CD4-positive, alpha-beta T cell treated with Interleukin-2 at 100 ng/mL for 4 hours (primary cell): ENCODE results near the gene GFPT2.

Experiments used
- DNase-seq: peaks from one replicate; pipeline ENCODE4 v3.0.0-alpha.2; 2020; ENCODE audit warnings: low spot score

GFPT2 gene

DNA sequence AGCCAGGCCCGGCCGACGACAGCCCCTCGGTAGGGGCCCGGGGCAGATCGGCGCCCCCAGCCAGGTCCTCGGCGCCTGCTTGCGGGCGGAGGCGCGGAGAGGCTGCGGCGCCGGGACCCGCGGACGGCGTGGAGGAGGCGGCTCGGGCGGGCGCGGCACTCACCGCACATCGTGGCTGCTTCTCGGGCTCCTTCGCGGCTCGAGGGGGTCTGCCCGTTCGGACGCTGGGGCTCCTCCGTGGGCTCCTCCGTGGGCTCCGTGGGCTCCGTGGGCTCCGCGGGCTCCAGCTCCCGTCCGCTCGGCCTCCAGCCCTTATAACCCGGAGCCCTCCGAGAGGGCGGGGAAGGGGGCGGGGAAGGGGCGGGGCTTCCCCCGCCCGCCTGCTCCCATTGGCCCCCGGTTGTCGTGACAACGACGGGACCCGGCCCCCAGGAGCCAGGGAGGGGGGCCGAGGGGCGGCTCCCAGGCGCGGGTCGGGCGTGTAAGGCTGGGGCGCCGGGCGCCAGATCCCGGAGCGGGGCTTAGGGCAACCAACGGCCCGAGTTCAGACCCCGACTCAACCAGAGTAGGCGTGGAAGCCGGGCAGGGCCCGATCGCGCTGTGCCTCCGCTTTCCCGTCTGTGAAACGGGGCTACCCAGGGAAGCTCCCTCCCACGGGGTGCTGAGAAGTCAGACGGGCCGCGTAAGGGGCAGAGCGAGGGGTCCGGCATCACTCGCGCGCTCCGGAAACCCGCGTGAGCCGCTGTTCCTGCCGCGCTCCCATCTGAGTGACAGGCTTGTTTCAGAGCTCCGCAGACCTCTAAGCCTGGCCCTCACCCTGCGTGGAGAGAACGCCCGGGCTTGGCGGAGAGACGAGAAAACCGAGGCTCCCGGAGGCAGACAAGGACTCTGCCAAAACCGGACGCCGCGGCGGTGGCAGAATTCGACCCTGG is at the start of gene GFPT2:
Gene GFPT2 (minus strand): TSS at position 289 of the 932 bp plus-strand sequence. CDS start 119 bp downstream, at position 170.
- DNase-seq = peak; percentile 79

DNA sequence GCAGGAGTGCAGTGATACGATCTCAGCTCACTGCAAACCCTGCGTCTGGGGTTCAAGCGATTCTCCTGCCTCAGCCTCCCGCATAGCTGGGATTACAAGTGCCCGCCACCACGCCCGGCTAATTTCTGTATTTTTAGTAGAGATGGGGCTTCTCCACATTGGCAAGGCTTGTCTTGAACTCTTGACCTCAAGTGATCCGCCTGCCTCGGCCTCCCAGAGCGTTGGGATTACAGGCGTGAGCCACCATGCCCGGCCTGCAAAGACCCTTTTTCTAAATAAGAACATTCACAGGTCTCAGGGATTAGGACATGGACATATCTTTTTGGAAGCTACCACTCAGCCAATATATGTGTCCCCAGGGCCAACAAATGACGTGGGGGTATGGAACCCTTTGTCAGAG is 49.6 kb upstream of the GFPT2 start:
- no peak for DNase-seq

DNA sequence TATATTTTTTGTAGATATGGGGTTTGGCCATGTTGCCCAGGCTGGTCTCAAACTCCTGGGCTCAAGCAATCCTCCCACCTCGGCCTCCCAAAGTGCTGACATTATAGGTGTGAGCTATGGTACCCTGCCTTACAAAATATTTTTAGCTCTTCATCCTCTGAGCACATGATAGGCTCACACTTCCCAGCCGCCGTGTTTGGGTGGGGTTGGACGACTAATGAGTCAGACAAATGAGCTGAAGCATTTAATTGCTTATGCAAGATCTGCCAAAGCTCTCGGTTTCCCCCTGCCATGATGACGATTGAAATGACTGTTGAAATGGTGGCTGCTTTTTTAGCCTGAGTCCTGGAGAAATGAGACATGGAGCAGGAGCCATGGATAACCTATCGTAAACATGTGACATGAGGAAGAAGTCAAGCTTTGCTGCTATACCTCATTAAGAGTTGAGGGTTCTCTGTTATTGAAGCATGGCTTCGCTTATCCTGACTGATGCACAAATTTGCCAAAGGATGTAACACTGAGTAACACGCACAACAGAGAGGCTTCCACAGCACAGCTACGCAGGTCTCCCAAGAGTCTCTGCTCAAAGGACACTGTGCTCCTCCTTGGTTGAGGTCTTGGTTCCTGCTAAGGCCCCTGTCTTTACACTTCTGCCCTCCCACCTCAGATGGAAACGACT is 48.2 kb upstream of the GFPT2 start:
- no peak for DNase-seq

DNA sequence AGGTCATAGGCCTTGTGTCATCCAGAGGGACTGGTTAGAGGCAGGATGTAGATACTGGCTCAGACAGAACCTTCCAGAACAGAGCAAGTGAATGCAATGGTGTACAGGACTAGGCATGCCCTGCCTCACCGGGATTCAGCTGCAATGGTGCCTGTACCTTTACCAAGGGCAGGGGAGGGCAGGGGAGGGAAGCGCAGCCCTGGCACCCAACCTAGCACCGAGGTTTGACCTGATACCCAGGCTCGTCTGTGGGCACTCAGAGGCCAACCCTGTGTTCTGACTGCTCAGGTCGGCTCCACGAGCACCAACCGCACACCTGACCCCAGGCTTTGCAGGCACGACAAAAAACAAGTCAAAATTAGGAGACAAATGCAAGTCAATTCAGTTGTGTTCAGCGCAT is 47.3 kb upstream of the GFPT2 start:
- DNase-seq = no peak

DNA sequence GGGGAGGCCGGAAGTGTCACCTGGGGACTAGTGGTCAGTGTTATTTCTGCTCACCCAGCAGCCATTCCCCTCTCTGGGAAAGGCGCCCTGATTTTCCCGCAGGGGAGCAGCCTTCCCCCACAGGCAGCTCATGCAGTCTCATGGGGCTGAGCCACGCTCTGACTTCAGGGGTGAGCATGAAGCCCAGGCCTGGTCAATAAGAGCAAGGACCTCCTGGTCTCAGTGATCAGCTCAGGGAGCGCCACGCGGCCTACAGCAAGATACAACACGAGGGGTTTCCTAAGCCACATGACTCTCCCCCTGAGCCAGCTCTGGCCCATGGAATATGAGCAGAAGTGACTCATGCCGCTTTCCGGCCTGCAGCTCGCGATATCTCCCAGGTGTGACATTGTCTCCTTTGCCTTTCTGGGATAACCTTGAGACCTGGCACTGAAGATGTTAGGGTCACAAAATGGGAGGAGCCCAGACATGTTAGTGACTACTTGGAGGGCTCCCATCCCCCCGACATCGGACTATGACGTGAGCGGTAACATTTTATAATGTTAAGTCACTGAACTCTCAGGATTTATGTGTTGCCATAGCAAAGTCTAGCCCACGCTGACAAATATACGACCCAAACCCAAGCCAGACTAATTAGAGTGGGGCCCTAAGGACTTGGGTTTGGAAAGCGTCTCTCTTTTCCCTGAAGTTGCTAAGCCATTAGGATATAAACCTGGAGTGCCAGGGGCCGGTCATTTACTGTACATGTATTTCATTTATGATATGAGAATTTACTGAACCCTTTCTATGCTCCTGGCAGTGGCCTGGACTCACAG is 46.5 kb upstream of the GFPT2 start:
- DNase-seq = no peak

DNA sequence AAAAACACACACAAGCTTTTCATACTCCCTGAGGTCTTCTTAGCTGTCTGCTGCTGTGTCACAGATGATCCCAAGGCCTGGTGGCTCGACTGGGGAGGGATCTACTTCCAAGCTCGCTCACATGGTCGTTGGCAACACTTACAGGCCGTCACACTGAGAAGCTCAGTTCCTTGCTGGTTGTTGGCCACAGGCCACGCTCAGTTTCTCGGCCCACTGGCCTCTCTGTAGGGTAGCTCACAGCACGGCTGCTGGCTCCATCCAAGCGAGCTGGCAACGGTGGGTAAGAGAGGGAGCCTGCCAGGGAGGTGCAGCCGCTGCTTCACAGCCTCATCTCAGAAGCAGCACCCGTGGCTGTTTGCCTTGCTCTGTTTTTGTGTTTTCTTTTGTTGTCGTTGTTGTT is 43.8 kb upstream of the GFPT2 start:
- no peak for DNase-seq

DNA sequence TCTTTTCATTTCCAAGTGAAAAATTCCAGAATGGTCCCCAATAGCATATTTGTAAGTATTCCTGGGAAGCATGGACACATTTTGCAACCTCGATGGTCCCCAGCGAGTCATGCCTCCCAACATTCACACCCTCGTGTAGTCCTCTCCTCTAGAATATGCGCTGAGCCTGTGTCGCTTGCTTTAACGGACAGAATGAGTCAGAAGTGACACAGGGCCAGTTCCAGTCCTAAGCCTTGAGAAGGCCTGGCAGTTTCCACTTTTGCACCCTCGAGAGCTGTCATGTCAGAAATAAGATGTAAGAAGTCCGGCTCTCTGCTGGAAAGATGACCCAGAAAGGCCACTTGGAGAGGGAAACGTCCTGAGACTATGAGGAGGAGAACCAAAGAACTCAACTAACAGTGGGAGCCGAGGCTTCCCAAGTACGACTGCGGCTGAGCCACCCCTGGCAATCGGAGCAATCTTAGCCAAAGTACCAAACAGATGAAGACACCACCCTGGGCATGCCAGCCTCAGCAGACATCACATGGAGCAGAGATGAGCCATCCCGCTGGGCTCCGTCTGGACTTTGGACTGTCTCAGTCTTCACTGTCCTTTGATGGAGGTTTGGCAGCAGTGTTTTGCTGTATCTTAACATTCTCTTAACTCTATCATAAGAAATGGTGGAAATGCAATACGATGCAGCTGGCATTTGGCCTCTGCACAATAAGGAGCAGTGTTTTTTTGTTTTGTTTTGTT is 42.6 kb upstream of the GFPT2 start:
- no peak for DNase-seq

DNA sequence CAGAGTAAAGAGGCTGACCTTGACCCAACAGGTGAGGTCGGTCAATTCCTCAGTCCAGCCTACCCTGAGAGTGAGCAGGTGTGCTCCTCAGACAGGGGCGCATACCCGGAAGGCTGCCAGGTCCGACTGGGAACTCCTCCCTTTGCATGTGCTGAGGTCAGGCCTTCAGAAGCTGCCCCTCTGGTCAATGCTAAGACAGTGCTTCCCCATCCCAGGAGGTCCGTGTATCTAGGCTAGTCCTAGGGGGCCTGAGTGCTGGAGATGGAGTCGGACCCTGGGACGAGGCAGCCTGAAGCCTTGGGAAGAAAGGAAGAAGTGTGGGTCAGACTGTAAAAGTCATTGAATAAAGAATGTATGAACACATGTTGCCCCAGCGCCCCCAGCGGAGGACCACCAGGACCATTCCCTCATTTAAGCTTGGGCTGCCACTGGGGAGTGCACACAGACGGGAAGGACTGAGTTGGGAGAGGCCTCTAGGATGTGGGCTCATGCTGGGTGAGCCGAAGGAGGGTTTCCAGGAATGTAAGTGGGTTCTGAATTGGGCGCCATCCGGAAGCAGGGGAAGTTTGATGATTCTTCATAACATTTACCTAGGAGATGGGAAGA is 41.0 kb upstream of the GFPT2 start:
- no peak for DNase-seq

DNA sequence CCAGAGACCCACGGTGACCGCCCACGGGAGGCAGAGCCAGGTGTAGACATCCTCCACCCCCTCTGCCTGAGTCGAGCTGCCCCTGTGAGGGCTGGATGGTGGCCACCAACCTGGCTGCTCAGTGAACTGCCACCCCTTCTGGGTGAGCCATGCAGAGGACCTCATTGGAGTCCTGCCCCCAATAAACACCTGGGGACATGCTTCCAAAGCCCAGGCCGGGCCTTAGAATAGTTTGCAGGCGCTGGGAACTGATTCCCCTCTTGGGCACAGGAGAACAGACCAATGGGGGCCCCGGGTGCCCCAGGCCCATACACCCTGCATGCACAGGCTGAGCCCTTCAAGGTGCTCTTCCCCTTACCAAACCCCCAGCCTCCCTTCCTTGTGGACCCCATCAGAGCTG is 38.1 kb upstream of the GFPT2 start:
- no peak for DNase-seq

DNA sequence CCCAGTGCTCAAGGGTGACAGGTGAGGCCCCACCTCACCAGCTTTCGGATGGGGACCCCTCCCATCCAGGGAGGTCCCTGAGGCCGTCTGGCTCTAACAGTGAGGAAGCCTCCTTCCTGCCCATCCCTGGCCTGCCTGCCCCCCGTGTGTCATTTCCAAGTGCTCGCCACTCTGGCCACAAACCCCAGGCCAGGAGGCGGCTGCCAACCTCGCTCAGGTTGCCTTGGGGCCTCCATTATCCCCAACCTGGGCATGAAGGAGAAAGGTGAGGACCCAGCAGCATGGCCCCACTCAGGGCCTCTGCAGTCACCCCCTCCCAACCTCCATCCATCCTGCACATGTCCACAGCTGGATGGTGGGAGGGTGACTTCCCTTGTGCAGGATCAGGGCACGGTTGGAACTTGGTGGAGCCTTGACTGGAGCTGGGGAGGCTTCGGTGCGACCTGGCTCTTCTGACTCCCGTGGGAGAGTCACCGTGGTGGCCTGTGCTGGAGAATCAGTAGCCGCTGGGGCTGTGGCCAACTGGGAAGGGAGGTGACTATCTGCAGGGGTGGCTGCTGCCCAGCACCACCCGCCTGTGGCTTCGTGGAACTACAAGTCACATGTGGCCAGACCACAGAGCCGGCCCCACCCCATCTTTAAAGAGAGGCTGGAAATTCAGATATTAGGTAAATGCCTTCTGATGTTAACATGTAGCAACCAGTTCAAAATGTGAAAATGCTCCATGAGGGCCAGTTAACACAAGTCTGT is 37.5 kb upstream of the GFPT2 start:
- DNase-seq = no peak

DNA sequence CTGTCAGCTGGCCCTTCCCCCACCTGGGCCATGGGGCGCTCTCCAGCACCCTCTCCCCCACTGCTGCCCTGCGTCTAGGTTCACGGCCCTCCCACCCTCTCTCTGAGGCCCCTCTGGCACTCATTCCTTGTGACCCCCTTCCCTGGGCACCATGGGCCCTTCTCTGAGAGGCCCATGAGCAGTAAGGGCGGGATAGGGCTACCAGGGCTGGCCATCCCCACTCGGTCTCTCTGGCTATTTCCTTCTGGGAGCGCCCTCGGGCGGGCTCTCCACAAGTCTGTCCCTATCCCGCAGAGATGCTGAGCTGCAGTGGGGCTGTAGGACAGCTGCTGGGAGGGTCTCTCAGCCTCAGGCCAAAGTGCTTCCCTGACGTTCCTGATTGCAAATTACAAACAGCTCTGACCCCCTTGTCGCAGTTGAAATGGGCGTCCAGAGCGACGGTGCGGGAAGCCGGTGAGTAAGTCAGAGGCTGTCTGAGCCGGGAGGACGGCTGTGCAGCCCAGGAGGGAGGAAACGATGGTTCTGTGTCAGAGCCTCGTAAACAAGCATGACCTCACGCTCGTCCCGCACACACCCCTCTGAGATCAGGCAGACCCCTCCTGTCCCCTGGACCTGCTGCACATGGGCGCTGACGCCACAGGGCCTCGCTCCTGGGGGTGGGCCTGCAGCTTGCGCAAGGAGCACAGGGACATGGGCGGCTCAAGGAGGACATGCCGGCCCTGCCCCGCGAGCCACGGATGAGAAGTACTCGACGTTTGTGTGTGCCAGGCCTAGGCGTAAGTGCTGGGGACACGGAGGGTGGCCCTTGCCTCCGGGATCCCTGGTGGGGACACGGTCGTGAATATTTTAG is 36.3 kb upstream of the GFPT2 start:
- no peak for DNase-seq

DNA sequence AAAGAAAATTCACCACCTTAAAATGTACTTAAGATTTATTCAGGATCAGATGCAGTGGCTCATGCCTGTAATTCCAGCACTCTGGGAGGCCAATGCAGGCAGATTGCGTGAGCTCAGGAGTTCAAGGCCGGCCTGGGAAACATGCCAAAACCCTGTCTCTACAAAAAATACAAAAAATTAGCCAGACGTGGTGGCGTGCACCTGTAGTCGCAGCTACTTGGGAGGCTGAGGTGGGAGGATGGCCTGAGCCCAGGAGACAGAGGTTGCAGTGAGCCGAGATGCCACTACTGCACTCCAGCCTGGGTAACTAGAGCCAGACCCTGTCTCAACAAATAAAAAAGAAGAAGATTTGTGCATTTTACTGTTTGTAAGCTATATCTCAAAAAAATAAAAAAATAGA is 34.7 kb upstream of the GFPT2 start:
- no peak for DNase-seq

DNA sequence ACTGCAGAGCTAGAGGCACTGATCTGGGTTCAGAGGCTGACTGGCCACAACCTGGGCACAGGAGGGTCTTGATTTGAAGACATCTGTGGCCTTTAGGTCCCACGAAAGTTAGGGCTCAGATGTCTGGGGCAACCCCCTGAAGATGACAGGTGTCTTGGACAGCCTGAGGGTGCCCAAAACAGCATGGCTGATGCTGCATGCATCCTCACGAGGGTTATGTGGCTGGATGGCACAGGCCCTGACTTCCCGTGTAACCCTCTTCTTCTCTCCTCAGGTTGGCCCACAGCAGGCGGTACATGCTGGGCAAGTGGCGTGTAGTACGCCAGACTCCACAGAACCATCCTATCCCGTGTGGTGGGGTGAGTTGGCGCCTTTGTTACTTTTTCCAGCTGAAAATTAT is 29.8 kb upstream of the GFPT2 start:
- no peak for DNase-seq

DNA sequence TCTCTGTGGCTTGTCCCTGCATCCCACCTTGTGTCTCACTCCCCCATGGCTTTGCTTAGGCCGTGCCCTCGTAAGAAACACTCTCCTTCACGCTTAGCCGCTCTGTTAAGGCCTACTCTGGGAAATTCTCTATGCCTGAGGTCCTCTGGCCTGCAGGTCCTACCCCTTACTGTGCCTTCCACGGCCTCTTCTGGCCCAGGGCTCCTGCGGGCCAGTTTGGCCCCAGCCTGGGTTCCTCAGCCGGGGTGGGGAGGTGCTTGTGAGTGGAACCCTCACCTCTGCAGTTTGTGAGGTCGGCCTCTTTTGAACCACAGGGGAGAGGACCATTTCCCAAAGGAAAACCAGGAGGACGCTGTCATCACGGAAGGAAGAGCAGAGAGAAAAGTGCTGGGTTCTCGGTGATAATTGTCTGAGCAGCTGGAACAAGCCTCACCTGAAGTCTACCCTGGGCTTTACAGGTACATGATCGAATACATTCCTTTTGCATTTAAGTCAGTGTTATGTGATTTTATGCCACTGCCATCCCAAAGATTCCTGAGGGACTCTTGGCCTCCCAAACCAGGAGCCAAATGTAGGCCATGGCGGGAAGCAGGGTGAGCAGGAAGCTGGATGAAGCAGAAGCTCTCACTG is 28.8 kb upstream of the GFPT2 start:
- no peak for DNase-seq

DNA sequence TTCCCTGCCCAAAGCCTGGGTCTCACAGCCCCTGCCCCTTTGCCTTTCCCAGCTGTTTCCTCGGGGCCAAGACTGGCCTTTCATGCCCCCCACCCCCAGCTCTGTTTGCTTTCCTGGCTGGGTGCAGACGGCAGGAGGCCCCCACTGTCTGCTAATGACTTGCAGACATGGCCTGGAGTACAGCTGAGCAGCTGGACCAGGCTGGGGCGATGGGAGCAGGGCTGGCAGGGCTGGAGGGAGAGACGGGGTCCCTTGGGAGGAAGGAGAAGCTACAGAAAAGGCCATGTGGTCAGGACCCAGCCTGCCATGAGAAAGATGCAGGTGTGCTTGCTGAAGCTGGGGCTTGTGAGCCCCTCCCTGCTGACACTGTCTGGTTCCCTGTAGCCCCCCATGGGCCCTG is 28.3 kb upstream of the GFPT2 start:
- DNase-seq = no peak

DNA sequence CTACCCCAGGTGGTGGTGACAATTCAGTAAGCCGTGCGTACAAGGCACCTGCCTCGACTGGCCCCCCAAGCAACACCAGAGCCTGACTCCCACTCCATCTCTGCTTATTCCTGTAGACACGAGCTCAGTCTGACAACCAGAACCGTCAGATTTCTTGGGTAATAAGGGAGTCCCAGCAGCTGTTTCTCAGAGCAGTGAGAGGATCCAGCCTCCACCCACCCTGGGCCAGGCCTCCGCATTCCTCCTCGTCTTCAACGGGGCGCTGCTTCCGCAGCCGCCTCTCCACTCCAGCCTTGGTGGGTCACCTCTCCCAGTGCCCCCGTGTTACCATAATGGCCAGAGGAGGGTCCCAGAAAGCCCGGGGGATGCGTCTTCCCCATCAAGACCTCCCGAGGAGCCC is 27.7 kb upstream of the GFPT2 start:
- no peak for DNase-seq

DNA sequence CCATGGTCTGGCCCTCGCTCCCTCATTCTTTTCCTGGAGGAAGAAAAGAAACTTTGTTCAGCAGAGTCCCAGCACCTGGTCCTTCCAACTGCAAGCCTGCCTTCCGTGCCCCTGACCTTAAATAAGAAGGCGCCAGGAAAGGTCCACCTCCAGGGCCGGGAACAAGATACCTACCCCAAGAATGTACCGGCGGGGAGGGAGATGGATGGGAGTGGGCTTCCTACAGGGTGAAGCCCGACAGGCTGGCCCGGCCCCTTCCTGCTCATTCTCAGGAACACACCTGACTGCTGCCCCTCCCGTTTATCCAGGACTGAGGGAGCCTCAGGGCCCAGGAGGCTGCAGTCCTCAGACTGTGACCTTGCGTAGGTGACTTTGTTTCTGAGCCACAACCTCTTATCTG is 27.3 kb upstream of the GFPT2 start:
- no peak for DNase-seq

DNA sequence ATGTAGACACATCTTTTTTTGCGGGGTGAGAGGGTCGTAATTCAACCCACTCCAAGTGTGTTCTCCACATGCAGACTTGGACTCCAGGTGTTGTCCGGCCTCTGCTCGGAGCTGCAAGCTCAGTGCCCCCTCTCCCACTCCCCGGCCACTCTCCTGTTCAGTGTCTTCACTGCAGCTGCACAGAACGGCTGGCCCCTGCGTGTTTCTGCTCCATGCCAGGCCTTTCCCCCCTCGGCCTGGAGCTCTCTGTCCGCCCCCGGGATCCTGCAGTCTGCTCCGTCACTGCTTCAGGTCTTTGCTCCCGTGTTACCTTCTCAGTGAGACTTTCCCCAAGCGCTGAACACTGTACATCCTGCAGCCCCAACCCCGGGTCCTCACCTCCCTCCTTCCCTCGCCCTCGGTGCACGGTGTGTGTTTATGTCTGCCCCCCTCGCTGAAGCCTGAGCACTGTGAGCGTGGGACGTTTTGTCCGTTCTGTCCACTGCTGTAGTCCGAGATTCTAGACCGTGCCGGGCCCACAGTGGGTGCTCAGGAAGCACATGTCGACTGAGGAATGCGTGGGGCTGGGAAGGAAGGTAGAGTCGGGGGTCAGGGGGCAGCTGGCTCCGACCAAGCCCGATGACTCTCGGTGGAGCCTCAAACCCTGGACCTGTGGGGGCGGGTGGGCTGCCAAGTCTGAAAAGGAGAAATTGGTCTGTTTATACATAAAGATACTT is 26.4 kb upstream of the GFPT2 start:
- no peak for DNase-seq
